Measurements from ENCODE around the gene POU2F3. TPM values are rescaled to one million over a fixed set of nuclear protein-coding genes. Genes with fewer than 3 reads are reported as not detected.

Gene POU2F3
- total and polyA plus RNA-seq, 7 donors = not detected

DNA sequence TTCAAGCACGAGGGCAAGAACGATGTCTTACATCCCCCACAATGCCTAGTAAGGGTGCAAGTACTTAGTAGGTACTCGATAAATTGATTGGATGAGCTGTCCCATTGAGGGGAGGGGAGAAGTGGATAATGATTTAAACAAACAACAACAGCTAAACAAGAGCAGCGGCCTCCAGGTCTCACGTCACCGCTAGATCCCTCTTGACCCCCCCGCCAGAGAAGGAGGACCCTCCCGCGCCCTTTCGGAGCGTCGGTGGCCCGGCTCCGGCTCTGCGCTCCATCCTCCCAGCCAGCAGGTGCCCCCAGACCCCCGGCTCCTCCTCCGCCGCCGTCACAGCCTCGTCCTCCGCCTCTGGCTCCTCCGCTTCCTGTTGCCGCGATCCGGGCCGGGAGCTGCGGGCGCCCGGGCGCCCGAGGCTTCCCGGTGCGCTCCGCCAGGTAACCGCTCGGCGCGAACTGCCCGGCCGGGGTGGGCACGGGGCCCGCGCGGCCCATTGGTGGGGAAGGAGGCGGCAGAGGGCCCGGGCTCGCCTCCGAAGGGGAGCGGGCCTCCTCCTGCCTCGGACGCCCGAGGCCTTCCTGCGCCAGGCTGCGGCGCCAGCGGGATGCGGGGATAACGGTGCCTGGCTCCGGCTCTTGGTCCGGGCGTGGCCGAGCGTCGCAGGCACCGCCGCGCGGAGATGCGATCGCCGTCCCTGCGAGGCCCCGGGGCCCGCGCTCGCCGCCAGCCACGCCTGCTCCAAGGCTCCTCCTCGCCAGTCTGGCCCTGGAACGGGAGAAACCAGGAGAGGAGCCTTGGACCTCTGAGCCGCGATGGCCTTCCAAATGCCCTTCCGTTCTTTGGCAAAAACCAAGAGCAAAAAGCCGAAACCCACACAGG is 85.2 kb downstream of the POU2F3 start, which contains the start of gene TLCD5:
Gene TLCD5, plus strand, starts transcription at position 368 of the 879 bp plus-strand sequence. CDS start 2,143 bp downstream, outside the sequence.
- intact Hi-C loops (cut with DNase I) = loop anchor here in 1 of 2 donors (5.0 kb wide), 1 partner anchor 362 kb away; no protein-coding TSS in a partner anchor
- 1 to 4% (median 3%) methylated on average over 61 to 84 of the region's 84 CpGs for WGBS, 3 donors
- peak within 1 kb of the TSS; percentile 82 for H3K27ac ChIP-seq
- no peaks in the 10 kb centered on the region for H3K36me3 ChIP-seq (ENCODE audit: insufficient read depth in 1 of 2, low read depth in 1 of 2)
- H3K9me3 ChIP-seq = no peaks in the 10 kb centered on the region
- DNase-seq (peak; percentile 63 to 75), ATAC-seq (peak; percentile 60 to 76 (median 72))
- peaks cover 5% of the 10 kb centered on the region for H3K4me1 ChIP-seq
- peak within 1 kb of the TSS; percentile 77 for H3K4me3 ChIP-seq
- H3K27me3 ChIP-seq (ENCODE audit: insufficient read depth in 3 of 3, low read length in 2 of 3) = peaks cover 2 to 19% (median 3%) of the 10 kb centered on the region in 3 donors
- TF ChIP-seq, protein P1, sequence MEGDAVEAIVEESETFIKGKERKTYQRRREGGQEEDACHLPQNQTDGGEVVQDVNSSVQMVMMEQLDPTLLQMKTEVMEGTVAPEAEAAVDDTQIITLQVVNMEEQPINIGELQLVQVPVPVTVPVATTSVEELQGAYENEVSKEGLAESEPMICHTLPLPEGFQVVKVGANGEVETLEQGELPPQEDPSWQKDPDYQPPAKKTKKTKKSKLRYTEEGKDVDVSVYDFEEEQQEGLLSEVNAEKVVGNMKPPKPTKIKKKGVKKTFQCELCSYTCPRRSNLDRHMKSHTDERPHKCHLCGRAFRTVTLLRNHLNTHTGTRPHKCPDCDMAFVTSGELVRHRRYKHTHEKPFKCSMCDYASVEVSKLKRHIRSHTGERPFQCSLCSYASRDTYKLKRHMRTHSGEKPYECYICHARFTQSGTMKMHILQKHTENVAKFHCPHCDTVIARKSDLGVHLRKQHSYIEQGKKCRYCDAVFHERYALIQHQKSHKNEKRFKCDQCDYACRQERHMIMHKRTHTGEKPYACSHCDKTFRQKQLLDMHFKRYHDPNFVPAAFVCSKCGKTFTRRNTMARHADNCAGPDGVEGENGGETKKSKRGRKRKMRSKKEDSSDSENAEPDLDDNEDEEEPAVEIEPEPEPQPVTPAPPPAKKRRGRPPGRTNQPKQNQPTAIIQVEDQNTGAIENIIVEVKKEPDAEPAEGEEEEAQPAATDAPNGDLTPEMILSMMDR (IDR thresholded peaks at IDR 0.05) = no peak

DNA sequence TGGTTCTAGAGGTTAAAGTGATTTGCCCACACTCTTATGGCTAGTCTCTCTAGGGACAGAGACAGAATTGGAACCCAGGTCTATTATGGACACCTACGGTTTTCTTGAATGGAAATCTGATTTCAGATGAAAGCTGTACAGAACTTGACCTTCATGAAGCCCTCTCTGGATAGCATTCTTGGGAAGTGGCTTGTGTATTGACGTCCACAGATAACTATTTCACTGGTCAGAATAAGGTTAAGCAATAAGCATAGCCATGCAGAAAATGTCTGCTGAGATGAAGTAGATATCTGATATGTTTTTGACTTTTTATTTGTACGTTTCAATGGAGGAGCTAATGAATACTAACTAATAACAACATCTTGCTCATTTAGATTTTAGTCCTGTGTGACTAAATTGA is 86.3 kb downstream of the POU2F3 start:
- TF ChIP-seq, protein P1 (IDR thresholded peaks at IDR 0.05) = no peak
- Histone ChIP-seq H3K27me3 (ENCODE audit: insufficient read depth in 3 of 3, low read length in 2 of 3) (peaks cover 2 to 19% (median 3%) of the 10 kb centered on the region in 3 donors), H3K36me3 (ENCODE audit: insufficient read depth in 1 of 2, low read depth in 1 of 2) (no peaks in the 10 kb centered on the region), H3K27ac (peak overlapping the region; percentile 82), H3K4me3 (peak overlapping the region; percentile 77), H3K4me1 (peaks cover 7% of the 10 kb centered on the region), H3K9me3 (no peaks in the 10 kb centered on the region)
- intact Hi-C loops (cut with DNase I) = loop anchor here in 1 of 2 donors (5.0 kb wide), 1 partner anchor 361 kb away; no protein-coding TSS in a partner anchor
- DNase-seq (no peak), ATAC-seq (peak in 1 of 4 donors; percentile 34)
- 61 to 71% (median 64%) methylated on average over 3 of the region's 3 CpGs for WGBS, 3 donors

- WGBS, 3 donors = 65 to 76% (median 70%) methylated on average over 4 of the region's 4 CpGs
- DNase-seq (no peak), ATAC-seq (no peak)
- Histone ChIP-seq H3K27me3 (ENCODE audit: insufficient read depth in 3 of 3, low read length in 2 of 3) (peaks cover 2 to 19% (median 3%) of the 10 kb centered on the region in 3 donors), H3K36me3 (ENCODE audit: insufficient read depth in 1 of 2, low read depth in 1 of 2) (no peaks in the 10 kb centered on the region), H3K4me3 (no peak overlapping the region), H3K4me1 (peaks cover 8% of the 10 kb centered on the region), H3K27ac (no peak overlapping the region), H3K9me3 (no peaks in the 10 kb centered on the region)
- TF ChIP-seq, protein P1 (IDR thresholded peaks at IDR 0.05) = no peak
- intact Hi-C loops (cut with DNase I) = loop anchor here in 1 of 2 donors (5.0 kb wide), 1 partner anchor 360 kb away; no protein-coding TSS in a partner anchor
Measured at GRCh38 chr11:120326845-120327281, 86.9 kb downstream of the POU2F3 start.

GRCh38 chr11:120327311-120327710 is 87.4 kb downstream of the POU2F3 start:
- Histone ChIP-seq H3K36me3 (ENCODE audit: insufficient read depth in 1 of 2, low read depth in 1 of 2) (no peaks in the 10 kb centered on the region), H3K4me1 (peaks cover 8% of the 10 kb centered on the region), H3K27ac (no peak overlapping the region), H3K4me3 (no peak overlapping the region), H3K9me3 (no peaks in the 10 kb centered on the region), H3K27me3 (ENCODE audit: insufficient read depth in 3 of 3, low read length in 2 of 3) (peaks cover 2 to 19% (median 3%) of the 10 kb centered on the region in 3 donors)
- WGBS, 3 donors = 96 to 99% (median 97%) methylated on average over 4 of the region's 4 CpGs
- intact Hi-C loops (cut with DNase I) = loop anchor here in 1 of 2 donors (5.0 kb wide), 1 partner anchor 360 kb away; no protein-coding TSS in a partner anchor
- no peak for ATAC-seq
- DNase-seq = no peak
- TF ChIP-seq, protein P1 (IDR thresholded peaks at IDR 0.05) = no peak
